Suprapubic skin (tissue), 3 donors: Measurements from ENCODE around the gene CCM2.

Experiments used
- CTCF ChIP-seq, 2 donors: fragments of 200-600 bp in 1 of 2; fragments of 450-650 bp in 1 of 2; sonication (generic) in 1 of 2; IDR thresholded peaks; one replicate each; pipeline ENCODE4 v1.5.1; 2016 to 2019; ENCODE audit warnings: antibody characterized with exemption in 2 of 2, mild to moderate bottlenecking in 1 of 2, moderate library complexity in 1 of 2
- EP300 ChIP-seq: sonication (generic); formaldehyde crosslinking; IDR thresholded peaks from one replicate; pipeline ENCODE4 v1.6.1; 2017; ENCODE audit warnings: antibody characterized with exemption
- POLR2A ChIP-seq, 2 donors: fragments of 450-650 bp; IDR thresholded peaks; one replicate each; pipeline ENCODE4 v1.6.1; 2017; ENCODE audit warnings: antibody characterized with exemption in 2 of 2, mild to moderate bottlenecking in 2 of 2, moderate library complexity in 2 of 2

DNA sequence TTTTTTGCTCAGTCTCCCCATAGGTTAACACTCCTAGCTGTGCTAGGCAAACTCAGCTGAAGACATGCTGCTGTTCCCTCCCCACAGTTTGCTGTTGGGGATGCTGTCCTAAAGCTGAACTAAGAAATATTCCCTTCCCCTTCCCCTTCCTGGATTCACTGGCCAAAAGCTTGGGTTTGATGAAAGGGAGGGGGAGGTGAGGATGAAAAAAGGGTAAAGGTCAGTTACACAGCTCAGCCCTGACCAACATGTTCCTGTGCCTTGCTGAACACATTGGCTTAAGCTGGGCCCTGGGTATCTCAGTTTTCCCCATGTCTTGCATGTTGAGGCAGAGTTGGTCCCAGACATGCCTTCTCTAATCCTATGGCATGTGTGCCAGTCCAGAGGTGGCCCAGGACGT is 15.3 kb downstream of the CCM2 start:
- TF ChIP-seq CTCF (IDR thresholded peaks at IDR 0.05) (no peak), EP300 (no peak), POLR2A (IDR thresholded peaks at IDR 0.05) (no peak)
